Adrenal gland (tissue), 12 donors: ENCODE data around the gene OR3A1. TPM values are rescaled to one million over a fixed set of nuclear protein-coding genes. Genes with fewer than 3 reads are reported as not detected.
"Not testable (repeated sequence)": the region's sequence is repeated elsewhere in the genome, so short reads cannot be mapped to it uniquely, and the experiment has no call there.

Experiments
- DNase-seq, 7 donors: peaks; one replicate each; pipeline ENCODE4 v3.0.0-alpha.2; 2019 to 2020
- H3K27ac ChIP-seq, 5 donors: fragments of 200-600 bp; sonication (generic) in 4 of 5; 1 replicate in 3 of 5; 2 replicates in 2 of 5; pipeline versions ENCODE4 v1.5.1 to v1.8.0; 2016 to 2020; ENCODE audit warnings: mild to moderate bottlenecking in 1 of 5
- H3K27me3 ChIP-seq: fragments of 200-600 bp; 2 replicates; pipeline ENCODE4 v1.8.0; 2021
- H3K36me3 ChIP-seq, 2 donors: fragments of 200-600 bp; replicated peaks in 1 of 2; 1 replicate in 1 of 2; 2 replicates in 1 of 2; pipeline versions ENCODE4 v1.5.1 to v1.8.0; 2018 to 2022
- H3K4me1 ChIP-seq, 2 donors: fragments of 200-600 bp; replicated peaks in 1 of 2; 1 replicate in 1 of 2; 2 replicates in 1 of 2; pipeline versions ENCODE4 v1.5.1 to v1.8.0; 2018 to 2021
- H3K4me3 ChIP-seq, 4 donors: fragments of 200-600 bp; sonication (generic) in 3 of 4; one replicate each; pipeline ENCODE4 v1.5.1; 2016 to 2018
- H3K9me3 ChIP-seq, 3 donors: fragments of 200-600 bp; sonication (generic) in 1 of 3; replicated peaks in 1 of 3; 1 replicate in 2 of 3; 2 replicates in 1 of 3; pipeline versions ENCODE4 v1.5.1 to v1.8.0; 2016 to 2021
- CTCF ChIP-seq, 6 experiments: fragments of 450-650 bp in 4 of 6; fragments of 200-600 bp in 2 of 6; sonication (generic) in 1 of 6; IDR thresholded peaks; 1 replicate in 5 of 6; 2 replicates in 1 of 6; pipeline versions ENCODE4 v1.5.1 to v1.8.0; 2016 to 2021; ENCODE audit warnings: antibody characterized with exemption in 6 of 6, mild to moderate bottlenecking in 2 of 6, moderate library complexity in 1 of 6
- POLR2A ChIP-seq, 2 donors: fragments of 450-650 bp; IDR thresholded peaks; one replicate each; pipeline ENCODE4 v1.6.1; 2017; ENCODE audit warnings: antibody characterized with exemption in 2 of 2, mild to moderate bottlenecking in 2 of 2, moderate library complexity in 1 of 2
- WGBS, 4 donors: extraction: QIAGEN DNeasy Blood & Tissue Kit in 2 of 4; methylation state at CpG; one replicate each; pipeline versions ENCODE4 v1.1.5 to v1.1.7; 2013 to 2017; 5-methylcytosine and 5-hydroxymethylcytosine counted together
- intact Hi-C, 2 donors: fragments of 100-400 bp; cut with DNase I; formaldehyde crosslinking; loops; one replicate each; pipeline versions ENCODE4 v1.14.1 to v1.15.0; 2022 to 2023
- polyA plus RNA-seq, 3 donors: library from polyadenylated mRNA; stranded (reverse); fragments of 200-250 nt in 2 of 3; fragments of 350-450 nt in 1 of 3; fragmentation: Illumina TruSeq in 1 of 3; extraction: RNeasy Lipid Tissue Mini Kit (QIAGEN cat#74804) in 1 of 3; gene quantifications; one replicate each; pipeline ENCODE4 v1.2.3, GENCODE V29; 2013 to 2014
- total RNA-seq, 9 donors: library from RNA; depleted of rRNA in 4 of 9; stranded (reverse); fragments of >200 nt in 4 of 9; fragments of 120-200 nt in 1 of 9; fragmentation: NEBNext Ultra II Directional in 1 of 9; extraction: Animal tissue kit (Norgen Biotek cat#: 25700) in 1 of 9; gene quantifications; one replicate each; pipeline versions ENCODE4 v1.1.0 to v1.2.4, GENCODE V29; 2013 to 2023
- donor health status: healthy with polysubstance abuse.
- donor health status: Bipolar disorder and iron deficiency.
- donor health status: DM: yes; HTN: yes; CAD: no.
- donor health status: DM: no; HTN: no; CAD: no.
- donor health status: DM: no; HTN: no; CAD: no.
- donor health status: DM: yes; HTN: yes; CAD: no.

OR3A1 gene
- total and polyA plus RNA-seq, 12 donors, result 0.06 to 0.25 (median 0.22) TPM; not detected in 9

- no peaks in the 10 kb centered on the region for H3K9me3 ChIP-seq
- no peaks in the 10 kb centered on the region for H3K4me1 ChIP-seq
- no peak overlapping the region for H3K27ac ChIP-seq
- H3K4me3 ChIP-seq, result no peak overlapping the region
- no peaks in the 10 kb centered on the region for H3K36me3 ChIP-seq
- intact Hi-C loops, result no loop called here
- no peak for DNase-seq
- no peaks in the 10 kb centered on the region for H3K27me3 ChIP-seq
- WGBS, 4 donors, result 82 to 89% (median 87%) methylated on average over 8 of the region's 8 CpGs
- TF ChIP-seq CTCF (IDR thresholded peaks at IDR 0.05) (no peak), POLR2A (IDR thresholded peaks at IDR 0.05) (no peak)
These were observed 41.6 kb downstream of the OR3A1 start for GRCh38 chr17:3256575-3256974.

- H3K9me3 ChIP-seq, DNase-seq, H3K27me3 ChIP-seq, H3K4me3 ChIP-seq, H3K4me1 ChIP-seq, H3K36me3 ChIP-seq, intact Hi-C loops, H3K27ac ChIP-seq: not testable (repeated sequence)
- WGBS, 4 donors, result 73 to 88% (median 86%) methylated on average over 1 of the region's 2 CpGs; no CpG with 5 or more reads in 1 of the 4 donors
These were observed 49.1 kb downstream of the OR3A1 start for GRCh38 chr17:3249013-3249412.

- 20 to 25% (median 24%) methylated on average over 1 of the region's 1 CpG for WGBS, 4 donors
- H3K36me3 ChIP-seq, H3K27me3 ChIP-seq, H3K4me1 ChIP-seq, H3K27ac ChIP-seq, H3K9me3 ChIP-seq, H3K4me3 ChIP-seq, intact Hi-C loops, DNase-seq: not testable (repeated sequence)
These were observed 53.3 kb downstream of the OR3A1 start for GRCh38 chr17:3244841-3245240.

GRCh38 chr17:3241044-3241443 is 57.1 kb downstream of the OR3A1 start:
- H3K27me3 ChIP-seq, intact Hi-C loops: not testable (repeated sequence)
- WGBS, 4 donors, result 67 to 100% (median 73%) methylated on average over 1 of the region's 1 CpG; no CpG with 5 or more reads in 1 of the 4 donors

More at GRCh38 chr17:3241044-3241443, 57.1 kb downstream of the OR3A1 start:
- H3K4me1 ChIP-seq, H3K4me3 ChIP-seq, H3K9me3 ChIP-seq, DNase-seq, H3K36me3 ChIP-seq, H3K27ac ChIP-seq: not testable (repeated sequence)

Other genes starting within 250 kb of the OR3A1 start
- gene OR1D5, start 234.8 kb downstream of the OR3A1 start, total RNA-seq, result not detected
- gene OR1D5, start 234.8 kb downstream of the OR3A1 start, polyA plus RNA-seq, result not detected
- gene OR1D2, start 193.9 kb downstream of the OR3A1 start, total RNA-seq, result not detected
- not detected for gene OR1D2, start 193.9 kb downstream of the OR3A1 start, polyA plus RNA-seq
- not detected for gene OR1G1, start 170.8 kb downstream of the OR3A1 start, total RNA-seq
- not detected for gene OR1G1, start 170.8 kb downstream of the OR3A1 start, polyA plus RNA-seq
- not detected for gene OR1A2, start 100.8 kb downstream of the OR3A1 start, total RNA-seq
- gene OR1A2, start 100.8 kb downstream of the OR3A1 start, polyA plus RNA-seq, result not detected
- gene OR1A1, start 90.7 kb downstream of the OR3A1 start, total RNA-seq, result not detected
- not detected for gene OR1A1, start 90.7 kb downstream of the OR3A1 start, polyA plus RNA-seq
- 1 to 10 TPM in 1 of 9 donors, under 1 TPM in 4, not detected in 4; 0.17 to 2.6 (median 0.65) TPM for gene OR3A2, start 87.9 kb upstream of the OR3A1 start, total RNA-seq
- under 1 TPM in 2 of 3 donors, not detected in 1; 0.07 to 0.13 TPM for gene OR3A2, start 87.9 kb upstream of the OR3A1 start, polyA plus RNA-seq
- not detected for gene OR1E1, start 100.0 kb upstream of the OR3A1 start, total RNA-seq
- not detected for gene OR1E1, start 100.0 kb upstream of the OR3A1 start, polyA plus RNA-seq
- not detected for gene OR3A3, start 113.0 kb upstream of the OR3A1 start, total RNA-seq
- gene OR3A3, start 113.0 kb upstream of the OR3A1 start, polyA plus RNA-seq, result not detected
- gene OR1E2, start 135.5 kb upstream of the OR3A1 start, total RNA-seq, result not detected
- not detected for gene OR1E2, start 135.5 kb upstream of the OR3A1 start, polyA plus RNA-seq
- gene SPATA22, start 173.5 kb upstream of the OR3A1 start, total RNA-seq, result 1 to 10 TPM in 4 of 9 donors, under 1 TPM in 1, not detected in 4; 0.17 to 3.8 (median 1.4) TPM
- gene SPATA22, start 173.5 kb upstream of the OR3A1 start, polyA plus RNA-seq, result under 1 TPM; 0.13 to 0.88 (median 0.54) TPM
- 10 to 100 TPM in 1 of 9 donors, 1 to 10 TPM in 8; 1.3 to 10.1 (median 2.9) TPM for gene ASPA, start 177.6 kb upstream of the OR3A1 start, total RNA-seq
- 1 to 10 TPM; 2.6 to 5.7 (median 5.5) TPM for gene ASPA, start 177.6 kb upstream of the OR3A1 start, polyA plus RNA-seq